Immature natural killer cell (primary cell): ENCODE results near the gene BCL2L11. TPM values are rescaled to one million over a fixed set of nuclear protein-coding genes. Genes with fewer than 3 reads are reported as not detected.

Source experiments
- DNase-seq, 3 donors: peaks; one replicate each; pipeline ENCODE4 v3.0.0; 2022; ENCODE audit warnings: mixed read lengths in 1 of 3
- H3K27ac Mint-ChIP-seq, 6 donors: one replicate each; pipeline ENCODE4 v1.8.0; 2020; ENCODE audit warnings: mixed read lengths in 6 of 6, mild to moderate bottlenecking in 5 of 6, inconsistent platforms in 4 of 6, moderate library complexity in 3 of 6
- H3K27me3 Mint-ChIP-seq, 3 donors: one replicate each; pipeline ENCODE4 v1.8.0; 2020 to 2021; ENCODE audit warnings: low read depth in 3 of 3, mild to moderate bottlenecking in 3 of 3, mixed read lengths in 3 of 3, moderate library complexity in 3 of 3, inconsistent platforms in 1 of 3
- H3K36me3 Mint-ChIP-seq, 3 donors: one replicate each; pipeline ENCODE4 v1.8.0; 2020; ENCODE audit warnings: mixed read lengths in 3 of 3, inconsistent platforms in 2 of 3, mild to moderate bottlenecking in 2 of 3
- H3K4me1 Mint-ChIP-seq, 2 donors: one replicate each; pipeline ENCODE4 v1.8.0; 2020; ENCODE audit warnings: inconsistent platforms in 2 of 2, mild to moderate bottlenecking in 2 of 2, mixed read lengths in 2 of 2, moderate library complexity in 1 of 2
- H3K4me3 Mint-ChIP-seq, 5 donors: one replicate each; pipeline ENCODE4 v1.8.0; 2020; ENCODE audit warnings: mild to moderate bottlenecking in 5 of 5, mixed read lengths in 5 of 5, inconsistent platforms in 3 of 5, moderate library complexity in 3 of 5
- H3K9me3 Mint-ChIP-seq, 6 donors: one replicate each; pipeline ENCODE4 v1.8.0; 2020; ENCODE audit warnings: mild to moderate bottlenecking in 6 of 6, mixed read lengths in 6 of 6, inconsistent platforms in 4 of 6, moderate library complexity in 3 of 6
- polyA plus RNA-seq, 3 donors: library from polyadenylated mRNA; unstranded; fragments of 300-500 nt; fragmentation: Illumina TruSeq; gene quantifications; one replicate each; pipeline ENCODE4 v1.2.3, GENCODE V29; 2021

The BCL2L11 gene
- polyA plus RNA-seq, 3 donors from 2014 or later: 2.0 to 5.4 (median 4.8) TPM

DNA sequence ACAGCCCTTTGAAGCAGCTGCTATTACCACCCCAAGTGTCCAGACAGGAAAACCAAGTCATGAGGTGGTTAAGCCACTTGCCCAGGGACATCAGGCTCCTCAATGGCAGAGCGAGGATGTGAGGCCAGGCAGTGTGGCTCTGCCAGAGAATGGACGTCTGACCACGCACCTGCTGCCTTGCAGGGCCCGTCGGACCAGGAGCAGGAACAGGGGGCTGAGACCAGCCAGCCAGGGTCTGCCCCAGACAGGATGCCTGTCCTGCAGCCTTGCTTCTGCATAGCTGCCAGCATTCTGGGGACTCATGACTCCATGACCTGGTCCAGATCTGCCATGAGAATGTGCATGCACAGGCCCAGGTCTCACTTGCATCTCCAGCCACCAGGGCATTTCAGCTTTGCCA lies 52.0 kb downstream of the BCL2L11 start:
- H3K36me3 Mint-ChIP-seq: no peaks in the 10 kb centered on the region
- DNase-seq: no peak
- no peak overlapping the region for H3K4me3 Mint-ChIP-seq
- H3K4me1 Mint-ChIP-seq: peaks cover 3% of the 10 kb centered on the region in 2 donors
- no peak overlapping the region for H3K27ac Mint-ChIP-seq
- H3K9me3 Mint-ChIP-seq: no peaks in the 10 kb centered on the region
- peaks cover 0 to 11% (median 2%) of the 10 kb centered on the region in 3 donors for H3K27me3 Mint-ChIP-seq

DNA sequence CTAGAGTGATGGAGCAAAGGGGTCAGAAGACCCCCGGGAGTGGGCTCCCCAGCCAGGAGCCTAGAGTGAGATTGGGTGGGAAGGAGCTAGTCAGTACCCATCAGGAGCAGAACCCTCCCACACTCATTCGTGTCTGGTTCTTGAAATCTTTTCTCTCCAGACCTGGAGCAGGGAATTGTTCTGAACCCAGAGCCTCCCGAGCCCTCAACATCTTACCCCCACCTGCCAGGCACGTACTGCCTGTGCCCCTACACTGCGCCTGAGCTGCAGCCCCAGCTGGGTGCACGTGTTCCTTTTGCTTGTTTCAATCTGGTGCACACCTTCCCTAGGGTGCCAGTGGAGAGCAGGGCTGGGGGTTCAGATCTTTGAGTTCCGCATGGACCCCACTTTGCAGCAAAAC lies 52.6 kb downstream of the BCL2L11 start:
- Mint-ChIP-seq H3K36me3 (no peaks in the 10 kb centered on the region), H3K4me3 (no peak overlapping the region), H3K27me3 (peaks cover 0 to 11% (median 2%) of the 10 kb centered on the region in 3 donors), H3K27ac (no peak overlapping the region), H3K9me3 (no peaks in the 10 kb centered on the region), H3K4me1 (no peaks in the 10 kb centered on the region)
- DNase-seq: no peak

GRCh38 chr2:111173856-111174255 lies 53.1 kb downstream of the BCL2L11 start:
- Mint-ChIP-seq H3K4me3 (no peak overlapping the region), H3K27me3 (peaks cover 0 to 11% (median 2%) of the 10 kb centered on the region in 3 donors), H3K27ac (no peak overlapping the region), H3K36me3 (no peaks in the 10 kb centered on the region), H3K4me1 (no peaks in the 10 kb centered on the region), H3K9me3 (no peaks in the 10 kb centered on the region)
- DNase-seq: no peak

- H3K36me3 Mint-ChIP-seq: no peaks in the 10 kb centered on the region
- no peaks in the 10 kb centered on the region for H3K9me3 Mint-ChIP-seq
- peaks cover 0 to 14% (median 2%) of the 10 kb centered on the region in 3 donors for H3K27me3 Mint-ChIP-seq
- no peaks in the 10 kb centered on the region for H3K4me1 Mint-ChIP-seq
- no peak for DNase-seq
- no peak overlapping the region for H3K4me3 Mint-ChIP-seq
- no peak overlapping the region for H3K27ac Mint-ChIP-seq
Observed at GRCh38 chr2:111175615-111176014, 54.9 kb downstream of the BCL2L11 start.

DNA sequence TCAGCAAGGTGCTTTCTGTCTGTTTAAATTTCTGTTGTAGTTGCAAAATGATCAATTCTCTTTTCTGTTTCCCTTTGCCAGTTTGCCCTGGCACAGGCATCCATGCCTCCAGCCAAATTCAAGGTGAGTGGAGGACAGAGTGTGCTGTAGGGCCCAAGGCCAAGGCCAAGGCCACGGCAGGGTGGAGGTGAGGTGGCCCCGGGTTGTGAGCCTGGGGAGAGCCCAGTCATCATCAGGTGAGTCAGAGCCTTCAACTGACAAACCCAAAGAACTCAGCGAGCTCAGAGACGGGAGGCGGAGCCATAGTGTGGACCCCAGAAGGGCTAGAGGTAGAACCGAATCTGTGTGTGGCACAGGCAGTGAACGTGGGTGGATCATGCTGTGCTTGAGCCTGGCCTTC lies 55.7 kb downstream of the BCL2L11 start:
- DNase-seq: no peak
- Mint-ChIP-seq H3K27me3 (peaks cover 0 to 15% (median 2%) of the 10 kb centered on the region in 3 donors), H3K4me3 (no peak overlapping the region), H3K27ac (no peak overlapping the region), H3K9me3 (no peaks in the 10 kb centered on the region), H3K4me1 (no peaks in the 10 kb centered on the region), H3K36me3 (no peaks in the 10 kb centered on the region)

DNA sequence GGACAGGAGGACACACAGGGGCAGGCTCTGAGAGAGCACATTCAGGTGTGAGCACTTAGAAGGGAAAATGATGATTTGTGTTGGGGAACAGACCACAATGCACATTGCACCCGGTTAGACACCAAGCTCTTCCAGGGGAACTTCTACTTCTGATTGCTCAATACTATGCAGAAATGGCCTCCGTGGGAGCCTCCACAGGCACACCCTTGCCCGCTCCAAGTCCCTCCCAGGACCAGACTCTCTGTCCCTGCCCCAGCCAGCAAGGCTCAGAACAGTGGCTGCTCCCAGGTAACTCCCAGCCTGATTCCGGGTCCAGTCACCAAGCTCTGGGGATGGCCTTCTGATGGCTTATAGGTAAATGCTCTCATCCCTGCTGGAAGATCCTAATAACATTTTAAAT lies 56.2 kb downstream of the BCL2L11 start:
- Mint-ChIP-seq H3K4me3 (no peak overlapping the region), H3K27me3 (peaks cover 0 to 12% (median 2%) of the 10 kb centered on the region in 3 donors), H3K36me3 (no peaks in the 10 kb centered on the region), H3K4me1 (no peaks in the 10 kb centered on the region), H3K27ac (no peak overlapping the region), H3K9me3 (no peaks in the 10 kb centered on the region)
- DNase-seq: no peak

- H3K27me3 Mint-ChIP-seq: peaks cover 0 to 9% (median 2%) of the 10 kb centered on the region in 3 donors
- H3K9me3 Mint-ChIP-seq: no peaks in the 10 kb centered on the region
- H3K4me1 Mint-ChIP-seq: no peaks in the 10 kb centered on the region
- H3K27ac Mint-ChIP-seq: no peak overlapping the region
- H3K4me3 Mint-ChIP-seq: no peak overlapping the region
- H3K36me3 Mint-ChIP-seq: no peaks in the 10 kb centered on the region
- DNase-seq: no peak
Observed at GRCh38 chr2:111178296-111178695, 57.6 kb downstream of the BCL2L11 start.

DNA sequence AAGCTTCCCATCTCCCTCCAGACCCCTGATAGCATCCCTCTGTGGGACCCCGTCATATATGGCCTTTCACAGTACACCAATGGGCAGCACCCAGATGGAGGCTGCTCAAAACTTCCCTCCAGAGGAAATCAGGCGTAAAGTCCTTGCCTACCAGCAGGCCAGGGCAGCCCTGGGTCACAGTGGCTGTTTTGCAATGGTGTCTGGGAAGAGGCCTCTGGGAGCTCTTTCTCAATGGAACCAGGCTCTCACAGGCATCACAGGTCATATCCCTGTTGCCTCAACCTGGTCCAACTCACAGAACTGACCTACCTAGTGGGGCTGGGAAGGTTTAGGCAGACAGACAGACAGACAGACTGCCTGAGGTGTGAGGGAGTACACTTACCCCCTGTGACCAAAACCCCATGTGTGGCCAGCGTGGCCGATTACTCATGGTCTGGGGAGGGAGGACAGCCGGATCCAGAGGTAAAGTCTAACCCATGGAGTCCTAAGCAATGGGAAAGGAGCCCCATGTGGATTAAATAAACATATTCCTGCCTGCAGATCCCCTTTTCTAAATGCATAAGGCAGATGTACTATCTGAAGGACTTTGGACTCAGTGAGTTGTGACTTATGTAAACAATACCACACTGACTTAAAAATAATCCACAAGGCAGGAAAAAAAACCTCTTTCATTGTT lies 58.2 kb downstream of the BCL2L11 start:
- Mint-ChIP-seq H3K4me1 (no peaks in the 10 kb centered on the region), H3K27ac (no peak overlapping the region), H3K36me3 (no peaks in the 10 kb centered on the region), H3K9me3 (no peaks in the 10 kb centered on the region), H3K27me3 (peaks cover 0 to 9% (median 2%) of the 10 kb centered on the region in 3 donors), H3K4me3 (no peak overlapping the region)
- DNase-seq: no peak

GRCh38 chr2:111182121-111182520 lies 61.4 kb downstream of the BCL2L11 start:
- H3K4me3 Mint-ChIP-seq: no peak overlapping the region
- H3K4me1 Mint-ChIP-seq: no peaks in the 10 kb centered on the region
- H3K9me3 Mint-ChIP-seq: no peaks in the 10 kb centered on the region
- no peak overlapping the region for H3K27ac Mint-ChIP-seq
- DNase-seq: no peak
- H3K36me3 Mint-ChIP-seq: no peaks in the 10 kb centered on the region
- peaks cover 0 to 4% (median 0%) of the 10 kb centered on the region in 3 donors for H3K27me3 Mint-ChIP-seq

- no peak overlapping the region for H3K4me3 Mint-ChIP-seq
- H3K27ac Mint-ChIP-seq: no peak overlapping the region
- H3K4me1 Mint-ChIP-seq: no peaks in the 10 kb centered on the region
- no peak for DNase-seq
- H3K36me3 Mint-ChIP-seq: no peaks in the 10 kb centered on the region
- peaks cover 0 to 4% (median 0%) of the 10 kb centered on the region in 3 donors for H3K27me3 Mint-ChIP-seq
- H3K9me3 Mint-ChIP-seq: no peaks in the 10 kb centered on the region
Observed at GRCh38 chr2:111182740-111183139, 62.0 kb downstream of the BCL2L11 start.

- Mint-ChIP-seq H3K27ac (peak overlapping the region in 1 of 6 donors; percentile 26), H3K4me1 (no peaks in the 10 kb centered on the region), H3K9me3 (no peaks in the 10 kb centered on the region), H3K36me3 (no peaks in the 10 kb centered on the region), H3K4me3 (no peak overlapping the region), H3K27me3 (peaks cover 0 to 4% (median 0%) of the 10 kb centered on the region in 3 donors)
- DNase-seq: no peak
Observed at GRCh38 chr2:111184725-111185310, 64.1 kb downstream of the BCL2L11 start.

DNA sequence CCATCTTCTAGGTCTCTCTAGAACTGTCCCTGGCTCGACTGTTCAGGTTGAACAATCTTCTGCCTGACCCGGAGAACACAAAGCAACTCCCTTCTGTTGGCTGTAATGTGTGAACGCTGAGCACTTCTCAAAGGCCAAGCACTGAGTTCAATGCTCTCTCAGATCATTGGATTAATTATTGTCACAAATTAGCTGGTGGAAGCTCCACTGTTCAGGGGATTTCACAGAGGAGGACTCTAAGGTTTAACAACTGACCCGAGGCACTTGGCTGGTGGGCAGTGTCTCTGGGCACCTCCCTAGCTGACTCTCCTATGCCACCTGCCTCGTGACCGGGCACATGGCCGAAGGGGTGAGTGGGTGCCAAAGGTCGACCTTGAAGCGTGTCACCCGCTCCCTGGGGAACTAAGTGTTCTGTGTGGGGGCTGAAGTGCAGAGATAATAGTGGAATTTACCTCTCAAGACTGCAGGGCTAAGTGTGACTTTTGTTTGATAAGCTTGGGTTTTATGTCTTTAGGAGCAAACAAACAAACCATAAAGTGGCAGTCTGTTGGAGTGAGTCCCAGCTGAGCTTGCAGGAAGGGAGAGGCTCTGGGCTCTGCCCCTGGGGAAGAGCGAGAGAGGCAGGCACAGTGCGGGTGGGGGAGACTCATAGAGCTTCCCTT lies 64.8 kb downstream of the BCL2L11 start:
- no peak for DNase-seq
- H3K4me3 Mint-ChIP-seq: no peak overlapping the region

GRCh38 chr2:111186121-111186715 lies 65.5 kb downstream of the BCL2L11 start:
- no peaks in the 10 kb centered on the region for H3K9me3 Mint-ChIP-seq
- H3K4me1 Mint-ChIP-seq: no peaks in the 10 kb centered on the region
- no peak for DNase-seq
- no peak overlapping the region for H3K4me3 Mint-ChIP-seq
- no peaks in the 10 kb centered on the region for H3K27me3 Mint-ChIP-seq
- H3K27ac Mint-ChIP-seq: no peak overlapping the region
- H3K36me3 Mint-ChIP-seq: no peaks in the 10 kb centered on the region

More for the DNA sequence above, 64.8 kb downstream of the BCL2L11 start:
- Mint-ChIP-seq H3K27ac (no peak overlapping the region), H3K4me1 (no peaks in the 10 kb centered on the region), H3K9me3 (no peaks in the 10 kb centered on the region), H3K36me3 (no peaks in the 10 kb centered on the region), H3K27me3 (peaks cover 0 to 2% (median 0%) of the 10 kb centered on the region in 3 donors)

DNA sequence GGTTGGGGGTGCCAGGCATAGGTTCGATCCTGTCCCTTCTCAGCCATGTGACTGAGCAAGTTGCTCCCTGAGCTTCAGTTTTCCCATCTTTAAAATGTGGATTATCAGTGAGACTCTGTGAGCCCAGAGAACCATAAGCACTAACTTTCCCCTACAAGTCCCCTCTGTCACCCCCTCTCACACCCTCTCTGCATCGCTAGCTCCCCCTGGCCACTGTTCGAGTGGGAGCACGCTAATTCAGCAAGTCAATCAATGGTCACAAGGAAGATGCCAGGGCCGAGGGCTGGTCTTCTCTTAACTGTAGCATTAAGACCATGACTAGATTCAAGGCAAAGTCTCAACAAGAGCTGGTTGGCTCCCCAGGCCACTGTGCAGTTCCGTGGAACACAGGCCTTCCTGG lies 66.2 kb downstream of the BCL2L11 start:
- no peak overlapping the region for H3K4me3 Mint-ChIP-seq
- H3K27me3 Mint-ChIP-seq: no peaks in the 10 kb centered on the region
- H3K36me3 Mint-ChIP-seq: no peaks in the 10 kb centered on the region
- H3K27ac Mint-ChIP-seq: no peak overlapping the region
- H3K4me1 Mint-ChIP-seq: peaks cover 2 to 3% of the 10 kb centered on the region in 2 donors
- no peaks in the 10 kb centered on the region for H3K9me3 Mint-ChIP-seq
- no peak for DNase-seq
